Measurements from ENCODE around the gene IMPG2.

IMPG2 gene

DNA sequence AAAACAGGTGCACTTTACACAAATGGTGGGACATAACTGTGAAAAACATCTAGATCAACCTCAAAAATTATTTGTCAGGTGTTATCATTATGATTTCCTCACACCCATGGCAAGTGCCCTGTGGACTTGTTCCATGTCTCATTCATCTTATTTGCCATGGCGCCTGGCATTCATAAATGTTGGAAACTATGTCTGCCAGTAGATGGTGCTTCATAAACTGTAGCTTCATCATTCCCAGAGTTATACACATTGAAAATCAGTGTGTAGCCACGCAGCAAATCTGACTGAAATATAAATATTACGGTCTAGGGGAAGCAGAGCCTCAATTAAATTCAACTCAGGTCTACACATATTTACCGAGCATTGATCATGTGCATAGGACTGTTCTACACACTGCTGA is 90.7 kb downstream of the IMPG2 start:
- Histone ChIP-seq H3K9ac (ENCODE audit: low read length) (no peak overlapping the region), H3K27me3 (ENCODE audit: control insufficient read depth, insufficient read depth, low read length) (no peaks in the 10 kb centered on the region), H3K4me1 (ENCODE audit: control insufficient read depth, low read depth, low read length) (no peaks in the 10 kb centered on the region), H3K27ac (ENCODE audit: low read length) (no peak overlapping the region), H3K36me3 (ENCODE audit: control insufficient read depth, low read depth, low read length) (no peaks in the 10 kb centered on the region), H3K9me3 (ENCODE audit: control insufficient read depth, low read depth, low read length) (no peaks in the 10 kb centered on the region), H3K4me3 (ENCODE audit: low read length) (no peak overlapping the region)

DNA sequence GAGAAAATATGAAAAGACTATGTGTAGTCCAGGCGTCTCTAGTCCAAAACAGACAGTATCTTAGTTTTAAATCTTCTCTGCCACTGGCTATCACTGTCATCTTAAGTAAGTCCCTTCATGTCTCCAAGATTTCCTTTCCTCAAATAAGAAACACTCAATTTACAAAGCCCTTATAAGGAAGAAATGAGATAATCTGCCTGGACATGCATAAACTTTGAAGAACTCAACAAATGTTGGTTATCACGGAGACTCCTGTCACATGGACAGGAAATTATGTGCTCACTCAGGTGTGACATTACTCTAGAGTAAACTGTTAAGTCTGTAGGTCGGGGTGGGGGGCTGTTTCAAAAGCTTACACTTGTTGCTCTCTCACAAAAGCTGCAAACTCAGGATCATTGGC is 91.9 kb downstream of the IMPG2 start:
- no peaks in the 10 kb centered on the region for H3K4me1 ChIP-seq (ENCODE audit: control insufficient read depth, low read depth, low read length)
- no peaks in the 10 kb centered on the region for H3K27me3 ChIP-seq (ENCODE audit: control insufficient read depth, insufficient read depth, low read length)

DNA sequence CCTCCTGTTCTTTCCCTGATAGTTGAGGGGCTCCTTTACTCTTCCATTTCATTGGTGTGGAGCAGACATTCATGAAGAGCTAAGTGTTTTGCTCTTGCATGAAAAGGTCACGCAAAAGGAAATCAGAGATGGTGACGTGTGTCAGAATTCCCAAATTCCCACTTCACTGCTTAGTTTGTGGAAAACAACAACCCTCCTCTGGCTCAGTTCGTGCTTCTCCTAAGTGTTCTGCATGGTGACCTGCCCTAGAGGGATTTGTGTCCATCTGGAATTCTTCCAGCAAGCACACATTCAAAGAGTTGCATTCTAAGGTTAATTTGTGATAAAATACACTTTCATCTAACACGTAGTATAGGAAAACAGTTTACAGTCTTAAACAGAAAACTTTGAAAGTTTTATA is 95.6 kb downstream of the IMPG2 start:
- Histone ChIP-seq H3K36me3 (ENCODE audit: control insufficient read depth, low read depth, low read length) (no peaks in the 10 kb centered on the region), H3K4me3 (ENCODE audit: low read length) (no peak overlapping the region), H3K27me3 (ENCODE audit: control insufficient read depth, insufficient read depth, low read length) (no peaks in the 10 kb centered on the region), H3K27ac (ENCODE audit: low read length) (no peak overlapping the region), H3K9me3 (ENCODE audit: control insufficient read depth, low read depth, low read length) (peaks cover 4% of the 10 kb centered on the region), H3K4me1 (ENCODE audit: control insufficient read depth, low read depth, low read length) (no peaks in the 10 kb centered on the region), H3K9ac (ENCODE audit: low read length) (no peak overlapping the region)

More for the DNA sequence above, 91.9 kb downstream of the IMPG2 start:
- no peaks in the 10 kb centered on the region for H3K36me3 ChIP-seq (ENCODE audit: control insufficient read depth, low read depth, low read length)
- no peaks in the 10 kb centered on the region for H3K9me3 ChIP-seq (ENCODE audit: control insufficient read depth, low read depth, low read length)
- H3K27ac ChIP-seq (ENCODE audit: low read length) = no peak overlapping the region
- H3K4me3 ChIP-seq (ENCODE audit: low read length) = no peak overlapping the region
- no peak overlapping the region for H3K9ac ChIP-seq (ENCODE audit: low read length)

DNA sequence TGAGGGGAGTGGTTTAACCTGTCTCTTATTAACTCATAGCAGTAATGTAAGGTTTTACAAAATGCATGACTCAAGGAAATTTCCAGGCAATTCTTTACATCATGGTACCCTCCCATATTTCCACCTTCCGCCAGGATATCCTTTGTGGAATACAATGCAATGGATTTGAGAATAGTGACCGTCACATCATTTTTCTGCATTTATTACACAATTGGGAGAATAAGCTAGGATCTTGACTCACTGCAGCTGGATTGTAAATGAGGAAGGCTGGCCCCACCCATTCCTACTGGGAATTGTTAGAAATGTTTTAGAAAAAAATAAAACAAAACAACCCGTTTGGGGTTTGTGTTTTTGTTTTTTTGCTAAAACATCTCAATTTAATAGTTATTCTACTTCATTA is 97.4 kb downstream of the IMPG2 start:
- H3K27me3 ChIP-seq (ENCODE audit: control insufficient read depth, insufficient read depth, low read length) = no peaks in the 10 kb centered on the region
- H3K9ac ChIP-seq (ENCODE audit: low read length) = no peak overlapping the region
- no peaks in the 10 kb centered on the region for H3K36me3 ChIP-seq (ENCODE audit: control insufficient read depth, low read depth, low read length)
- peaks cover 12% of the 10 kb centered on the region for H3K9me3 ChIP-seq (ENCODE audit: control insufficient read depth, low read depth, low read length)
- H3K4me1 ChIP-seq (ENCODE audit: control insufficient read depth, low read depth, low read length) = no peaks in the 10 kb centered on the region
- no peak overlapping the region for H3K4me3 ChIP-seq (ENCODE audit: low read length)
- H3K27ac ChIP-seq (ENCODE audit: low read length) = no peak overlapping the region

DNA sequence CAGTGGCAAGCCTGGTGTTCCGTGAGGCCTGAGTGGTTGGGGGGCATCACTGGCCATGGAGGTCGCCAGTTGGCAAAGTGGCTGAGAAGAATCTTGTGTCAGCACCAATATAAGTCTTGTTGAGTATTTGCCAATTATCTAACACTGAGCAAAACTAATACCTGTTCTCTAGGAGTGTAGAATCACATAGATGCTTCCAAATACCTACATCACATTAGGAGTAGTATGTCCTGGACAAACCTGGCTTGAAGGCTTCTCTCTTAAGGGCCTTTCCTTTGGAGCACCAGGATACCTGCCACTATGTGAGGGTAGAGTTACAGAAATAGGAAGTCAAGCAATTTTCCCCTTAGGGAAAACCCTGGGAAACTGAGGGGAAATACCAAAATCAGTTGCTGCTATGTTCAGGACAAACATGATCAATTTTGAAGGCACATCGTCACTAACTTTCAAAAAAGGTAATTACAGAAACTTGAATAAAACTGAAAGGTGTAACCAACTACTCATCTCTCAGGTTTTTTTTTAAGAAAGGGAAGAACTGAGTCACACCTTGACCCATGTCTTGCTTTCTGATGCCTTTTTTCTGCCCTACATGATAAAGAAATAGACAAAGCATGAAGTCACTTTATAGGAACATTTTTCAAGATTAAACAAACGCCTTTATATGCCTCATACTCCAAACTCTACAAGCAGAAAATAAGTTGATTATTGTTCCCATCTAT is 100.4 kb downstream of the IMPG2 start:
- no peak overlapping the region for H3K27ac ChIP-seq (ENCODE audit: low read length)
- peaks cover 12% of the 10 kb centered on the region for H3K9me3 ChIP-seq (ENCODE audit: control insufficient read depth, low read depth, low read length)
- no peak overlapping the region for H3K9ac ChIP-seq (ENCODE audit: low read length)

DNA sequence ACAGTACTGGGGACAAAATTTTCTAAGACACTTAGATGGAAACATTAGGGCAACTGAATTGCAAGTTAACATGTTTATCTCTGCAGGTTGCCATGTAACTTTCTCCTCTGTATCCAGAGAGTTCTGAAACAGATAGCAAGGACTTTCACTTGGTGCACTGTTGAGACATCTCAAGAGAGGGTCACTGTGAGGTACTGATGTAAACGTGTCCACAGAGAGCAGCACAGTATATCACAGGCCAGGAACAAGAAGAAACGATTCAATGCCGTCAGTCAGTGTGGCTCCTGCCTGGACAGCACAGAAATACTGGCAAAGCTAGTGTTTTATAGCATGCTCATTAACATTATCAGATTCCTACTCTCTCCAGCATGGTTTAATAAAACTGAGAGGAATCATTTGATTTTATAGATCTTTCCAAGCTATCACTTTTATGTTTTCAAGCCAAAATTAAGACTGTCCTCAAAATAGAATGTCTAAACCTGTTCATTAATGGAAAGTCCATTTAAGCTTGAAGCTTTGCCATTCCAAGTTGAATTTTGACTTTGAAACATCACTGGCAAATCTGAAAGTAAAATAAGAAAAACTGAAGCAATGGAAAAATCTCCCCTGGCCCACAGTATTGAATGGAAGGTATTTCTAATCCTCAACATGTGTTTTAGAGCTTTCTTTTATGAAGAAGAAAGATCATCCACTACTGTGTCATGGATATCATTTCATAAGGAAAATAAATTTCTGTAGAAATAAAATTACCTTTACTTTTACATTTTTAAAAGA is 102.7 kb downstream of the IMPG2 start:
- Histone ChIP-seq H3K27ac (ENCODE audit: low read length) (no peak overlapping the region), H3K36me3 (ENCODE audit: control insufficient read depth, low read depth, low read length) (no peaks in the 10 kb centered on the region), H3K27me3 (ENCODE audit: control insufficient read depth, insufficient read depth, low read length) (no peaks in the 10 kb centered on the region), H3K4me3 (ENCODE audit: low read length) (no peak overlapping the region), H3K9ac (ENCODE audit: low read length) (no peak overlapping the region), H3K4me1 (ENCODE audit: control insufficient read depth, low read depth, low read length) (no peaks in the 10 kb centered on the region), H3K9me3 (ENCODE audit: control insufficient read depth, low read depth, low read length) (peaks cover 25% of the 10 kb centered on the region)

More for the DNA sequence above, 100.4 kb downstream of the IMPG2 start:
- Histone ChIP-seq H3K4me3 (ENCODE audit: low read length) (no peak overlapping the region), H3K27me3 (ENCODE audit: control insufficient read depth, insufficient read depth, low read length) (no peaks in the 10 kb centered on the region), H3K36me3 (ENCODE audit: control insufficient read depth, low read depth, low read length) (no peaks in the 10 kb centered on the region), H3K4me1 (ENCODE audit: control insufficient read depth, low read depth, low read length) (no peaks in the 10 kb centered on the region)

DNA sequence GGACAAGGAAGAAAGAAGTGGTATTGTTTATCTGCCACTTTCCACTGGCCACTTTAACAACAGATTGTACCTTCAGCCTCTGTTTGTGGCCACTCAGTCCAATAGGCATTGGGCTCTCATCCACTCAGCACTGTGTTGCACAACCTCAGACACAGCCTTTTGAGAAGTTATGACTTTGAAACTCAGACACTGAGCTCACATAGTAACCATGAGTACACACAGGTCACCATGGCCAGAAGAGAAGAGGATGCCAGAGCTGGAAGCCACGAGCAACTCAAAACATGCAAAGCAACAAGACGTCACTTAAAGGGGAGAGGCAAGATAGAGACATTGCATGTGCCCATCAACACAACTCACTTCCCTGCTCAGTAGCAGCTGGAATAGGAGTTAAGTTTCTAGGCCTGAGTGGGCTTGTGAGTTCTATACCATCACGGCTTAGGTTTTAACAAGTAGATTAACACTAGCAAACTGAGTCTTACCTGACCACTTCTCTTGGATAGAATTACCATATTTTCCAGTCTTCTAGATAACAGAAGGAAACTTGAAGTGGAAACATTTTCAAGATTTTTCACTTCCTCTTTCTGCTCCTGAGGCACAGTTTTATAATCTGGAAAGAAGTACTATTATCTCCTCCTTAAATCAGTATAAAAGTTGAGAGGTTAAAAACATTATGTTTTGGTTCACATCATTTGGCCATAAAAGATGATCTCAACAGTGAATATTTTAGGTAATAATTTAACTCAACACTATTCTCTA is 103.5 kb downstream of the IMPG2 start:
- Histone ChIP-seq H3K4me1 (ENCODE audit: control insufficient read depth, low read depth, low read length) (no peaks in the 10 kb centered on the region), H3K9ac (ENCODE audit: low read length) (no peak overlapping the region), H3K27me3 (ENCODE audit: control insufficient read depth, insufficient read depth, low read length) (no peaks in the 10 kb centered on the region), H3K36me3 (ENCODE audit: control insufficient read depth, low read depth, low read length) (no peaks in the 10 kb centered on the region), H3K4me3 (ENCODE audit: low read length) (no peak overlapping the region), H3K27ac (ENCODE audit: low read length) (no peak overlapping the region), H3K9me3 (ENCODE audit: control insufficient read depth, low read depth, low read length) (peaks cover 25% of the 10 kb centered on the region)

DNA sequence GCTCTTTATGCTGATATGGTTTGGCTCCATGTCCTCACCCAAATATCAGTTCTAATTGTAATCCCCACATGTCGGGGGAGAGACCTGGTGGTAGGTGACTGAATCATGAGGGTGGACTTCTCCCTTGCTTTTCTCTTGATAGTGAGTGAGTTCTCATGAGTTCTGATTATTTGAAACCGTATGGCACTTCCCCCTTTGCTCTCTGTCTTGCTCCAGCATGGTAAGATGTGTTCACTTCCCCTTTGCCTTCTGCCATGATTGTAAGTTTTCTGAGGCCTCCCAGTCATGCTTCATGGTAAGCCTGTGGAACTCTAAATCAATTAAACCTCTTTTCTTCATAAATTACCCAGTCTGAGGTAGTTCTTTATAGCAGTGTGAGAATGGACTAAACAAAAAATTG is 107.6 kb downstream of the IMPG2 start:
- no peaks in the 10 kb centered on the region for H3K27me3 ChIP-seq (ENCODE audit: control insufficient read depth, insufficient read depth, low read length)
- no peak overlapping the region for H3K27ac ChIP-seq (ENCODE audit: low read length)
- no peak overlapping the region for H3K4me3 ChIP-seq (ENCODE audit: low read length)
- no peaks in the 10 kb centered on the region for H3K36me3 ChIP-seq (ENCODE audit: control insufficient read depth, low read depth, low read length)
- peaks cover 13% of the 10 kb centered on the region for H3K9me3 ChIP-seq (ENCODE audit: control insufficient read depth, low read depth, low read length)
- H3K4me1 ChIP-seq (ENCODE audit: control insufficient read depth, low read depth, low read length) = no peaks in the 10 kb centered on the region
- no peak overlapping the region for H3K9ac ChIP-seq (ENCODE audit: low read length)

DNA sequence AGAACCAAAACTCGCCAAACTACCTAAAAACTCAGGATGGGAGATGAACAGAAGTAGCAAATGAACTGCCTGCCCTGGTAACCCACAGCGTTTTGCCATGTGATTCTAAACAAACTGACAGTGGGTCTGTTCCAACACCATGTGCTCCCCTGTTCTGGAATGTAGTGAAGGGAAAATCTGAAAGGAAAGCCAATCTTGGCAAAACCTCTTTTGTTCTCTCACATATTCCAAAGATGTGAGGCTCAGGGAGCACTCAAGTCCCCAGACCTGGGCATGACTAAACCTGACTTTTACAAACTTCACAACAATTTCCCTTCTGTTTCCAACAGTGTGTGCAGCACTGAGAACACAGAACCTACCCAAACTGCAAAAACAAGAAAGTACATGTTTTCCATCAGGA is 116.1 kb downstream of the IMPG2 start:
- Histone ChIP-seq H3K4me1 (ENCODE audit: control insufficient read depth, low read depth, low read length) (peaks cover 4% of the 10 kb centered on the region), H3K36me3 (ENCODE audit: control insufficient read depth, low read depth, low read length) (no peaks in the 10 kb centered on the region), H3K27ac (ENCODE audit: low read length) (no peak overlapping the region), H3K9ac (ENCODE audit: low read length) (no peak overlapping the region), H3K4me3 (ENCODE audit: low read length) (no peak overlapping the region), H3K27me3 (ENCODE audit: control insufficient read depth, insufficient read depth, low read length) (no peaks in the 10 kb centered on the region), H3K9me3 (ENCODE audit: control insufficient read depth, low read depth, low read length) (no peaks in the 10 kb centered on the region)

DNA sequence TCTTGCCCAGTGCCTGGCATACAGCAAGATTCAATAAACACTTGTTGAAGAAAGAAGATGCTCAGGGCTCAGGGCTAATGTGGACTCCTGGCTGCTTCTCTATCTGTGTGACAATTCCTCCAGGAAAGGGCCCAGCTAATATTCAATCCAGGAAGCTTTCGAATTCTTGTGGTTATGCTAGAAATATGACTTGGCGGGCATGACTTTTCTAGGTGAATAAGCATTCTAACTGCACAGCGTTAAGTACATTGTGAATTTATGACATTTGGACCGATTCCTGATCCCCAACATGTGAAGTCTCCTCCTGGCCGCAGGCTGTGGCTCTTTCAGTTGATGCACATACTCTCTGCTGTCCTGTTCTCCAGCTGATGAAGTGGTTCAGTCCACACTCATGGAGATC is 117.0 kb downstream of the IMPG2 start:
- H3K9ac ChIP-seq (ENCODE audit: low read length) = no peak overlapping the region
- H3K9me3 ChIP-seq (ENCODE audit: control insufficient read depth, low read depth, low read length) = no peaks in the 10 kb centered on the region
- no peak overlapping the region for H3K27ac ChIP-seq (ENCODE audit: low read length)
- H3K27me3 ChIP-seq (ENCODE audit: control insufficient read depth, insufficient read depth, low read length) = no peaks in the 10 kb centered on the region
- H3K4me1 ChIP-seq (ENCODE audit: control insufficient read depth, low read depth, low read length) = peaks cover 4% of the 10 kb centered on the region
- no peaks in the 10 kb centered on the region for H3K36me3 ChIP-seq (ENCODE audit: control insufficient read depth, low read depth, low read length)
- no peak overlapping the region for H3K4me3 ChIP-seq (ENCODE audit: low read length)

DNA sequence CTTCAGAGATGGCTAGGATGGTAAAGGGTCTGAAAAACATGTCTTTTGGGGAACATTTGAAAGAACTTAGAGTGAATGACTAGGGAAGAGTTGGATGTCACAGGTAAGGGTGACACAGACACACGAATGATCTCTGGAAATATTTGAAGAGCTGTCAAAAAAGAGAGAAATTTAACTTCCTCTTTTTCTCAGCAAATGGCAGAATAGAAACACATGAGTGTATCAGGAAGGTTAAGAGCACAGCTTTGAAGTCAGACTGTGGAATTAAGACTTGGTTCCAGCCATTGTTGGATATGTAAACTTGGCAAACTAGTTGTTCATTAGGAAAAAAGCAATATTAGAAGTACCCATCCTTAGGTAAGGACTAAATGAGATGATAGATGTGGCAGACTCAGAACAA is 117.7 kb downstream of the IMPG2 start:
- Histone ChIP-seq H3K4me1 (ENCODE audit: control insufficient read depth, low read depth, low read length) (peaks cover 4% of the 10 kb centered on the region), H3K36me3 (ENCODE audit: control insufficient read depth, low read depth, low read length) (no peaks in the 10 kb centered on the region), H3K27ac (ENCODE audit: low read length) (no peak overlapping the region), H3K9ac (ENCODE audit: low read length) (no peak overlapping the region), H3K9me3 (ENCODE audit: control insufficient read depth, low read depth, low read length) (no peaks in the 10 kb centered on the region), H3K4me3 (ENCODE audit: low read length) (no peak overlapping the region), H3K27me3 (ENCODE audit: control insufficient read depth, insufficient read depth, low read length) (no peaks in the 10 kb centered on the region)
